ENCODE measurements around the gene PPP1R2.

DNA sequence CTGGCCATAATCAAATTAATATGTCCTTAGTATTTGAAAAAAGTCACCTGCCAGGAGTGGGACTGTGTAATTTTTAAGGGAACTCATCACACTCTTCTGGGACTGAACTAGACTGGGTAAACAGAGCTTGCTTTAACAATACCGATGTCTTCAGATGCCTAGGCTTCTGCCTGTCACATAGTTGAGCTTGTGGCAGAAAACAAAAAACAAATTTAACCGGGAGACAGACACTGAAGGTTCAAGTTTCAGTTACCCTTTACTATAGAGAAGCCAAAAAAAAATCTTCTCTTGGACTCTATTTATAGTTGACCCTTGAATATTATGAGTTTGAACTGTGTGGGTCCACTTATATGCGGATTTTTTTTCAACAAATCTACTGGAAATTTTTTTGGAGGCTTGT is 10.8 kb downstream of the PPP1R2 start:
- TF ChIP-seq YY1 (IDR thresholded peaks at IDR 0.05; ENCODE audit: insufficient read depth, insufficient read length) (no peak), ZNF274 (IDR thresholded peaks at IDR 0.05; ENCODE audit: low read depth, low read length) (no peak), SUZ12 (IDR thresholded peaks at IDR 0.05; ENCODE audit: extremely low read depth, insufficient read depth, insufficient read length) (no peak)

All from NT2/D1 (cell line).